ENCODE measurements around the gene ZNF764.

Gene ZNF764

GRCh38 chr16:30526137-30526822 is 31.9 kb downstream of the ZNF764 start, which contains the start of gene ZNF768:
Gene ZNF768, minus strand, starts transcription at chr16:30526566. Its CDS starts 153 bp downstream, at chr16:30526413.
- Histone ChIP-seq H3K4me3 (ENCODE audit: low read length, poor library complexity, severe bottlenecking) (peak within 1 kb of the TSS; percentile 88), H3K9ac (ENCODE audit: low read depth, low read length, poor library complexity, severe bottlenecking) (peak within 1 kb of the TSS; percentile 81), H3K4me1 (ENCODE audit: insufficient read depth, low read length, poor library complexity, severe bottlenecking) (peaks cover 6% of the 10 kb centered on the region), H3F3A (ENCODE audit: low read depth) (no peaks in the 10 kb centered on the region), H3K79me2 (ENCODE audit: insufficient read depth, low read length) (peaks cover 12% of the 10 kb centered on the region; the same call in 1 of the 2 replicates), H3K9me3 (ENCODE audit: insufficient read depth, low read depth, low read length) (no peaks in the 10 kb centered on the region), H2AFZ (ENCODE audit: low read length) (peak within 1 kb of the TSS; percentile 94), H3K27me3 (ENCODE audit: insufficient read depth, low read length, poor library complexity, severe bottlenecking) (no peaks in the 10 kb centered on the region), H3K4me2 (ENCODE audit: low read depth, low read length, poor library complexity, severe bottlenecking) (peak within 1 kb of the TSS; percentile 89), H3K36me3 (ENCODE audit: insufficient read depth, low read length) (no peaks in the 10 kb centered on the region; the same call in 1 of the 2 replicates), H3K9me2 (replicated peaks; ENCODE audit: low read depth, low read length) (no peaks in the 10 kb centered on the region), H4K20me1 (ENCODE audit: insufficient read depth, low read length, poor library complexity, severe bottlenecking) (peaks cover 10% of the 10 kb centered on the region)
- TF ChIP-seq EZH2phosphoT487 (IDR thresholded peaks at IDR 0.05; ENCODE audit: borderline replicate concordance), result no peak
- TF ChIP-seq CTCF (conservative IDR thresholded peaks at IDR 0.05; ENCODE audit: low read length), result no peak

- Histone ChIP-seq H3K4me1 (ENCODE audit: insufficient read depth, low read length, poor library complexity, severe bottlenecking) (peaks cover 6% of the 10 kb centered on the region), H3K9me3 (ENCODE audit: insufficient read depth, low read depth, low read length) (no peaks in the 10 kb centered on the region), H2AFZ (ENCODE audit: low read length) (no peak overlapping the region), H3F3A (ENCODE audit: low read depth) (no peaks in the 10 kb centered on the region), H3K4me2 (ENCODE audit: low read depth, low read length, poor library complexity, severe bottlenecking) (peak overlapping the region; percentile 86), H3K36me3 (ENCODE audit: insufficient read depth, low read length) (no peaks in the 10 kb centered on the region), H3K9me2 (replicated peaks; ENCODE audit: low read depth, low read length) (no peaks in the 10 kb centered on the region), H3K9ac (ENCODE audit: low read depth, low read length, poor library complexity, severe bottlenecking) (peak overlapping the region; percentile 81), H4K20me1 (ENCODE audit: insufficient read depth, low read length, poor library complexity, severe bottlenecking) (peaks cover 10% of the 10 kb centered on the region), H3K4me3 (ENCODE audit: low read length, poor library complexity, severe bottlenecking) (peak overlapping the region; percentile 88), H3K27me3 (ENCODE audit: insufficient read depth, low read length, poor library complexity, severe bottlenecking) (no peaks in the 10 kb centered on the region), H3K79me2 (ENCODE audit: insufficient read depth, low read length) (peaks cover 10% of the 10 kb centered on the region; the same call in 1 of the 2 replicates)
- TF ChIP-seq CTCF (conservative IDR thresholded peaks at IDR 0.05; ENCODE audit: low read length) (no peak), EZH2phosphoT487 (IDR thresholded peaks at IDR 0.05; ENCODE audit: borderline replicate concordance) (no peak)
Observed at GRCh38 chr16:30525844-30526136, 32.4 kb downstream of the ZNF764 start.

GRCh38 chr16:30524575-30525568 is 33.3 kb downstream of the ZNF764 start:
- no peak for TF ChIP-seq CTCF (conservative IDR thresholded peaks at IDR 0.05; ENCODE audit: low read length)
- TF ChIP-seq EZH2phosphoT487 (IDR thresholded peaks at IDR 0.05; ENCODE audit: borderline replicate concordance), result no peak
- Histone ChIP-seq H4K20me1 (ENCODE audit: insufficient read depth, low read length, poor library complexity, severe bottlenecking) (peaks cover 10% of the 10 kb centered on the region), H3K9me2 (replicated peaks; ENCODE audit: low read depth, low read length) (no peaks in the 10 kb centered on the region), H3K36me3 (ENCODE audit: insufficient read depth, low read length) (no peaks in the 10 kb centered on the region; the same call in 1 of the 2 replicates), H2AFZ (ENCODE audit: low read length) (no peak overlapping the region), H3K4me3 (ENCODE audit: low read length, poor library complexity, severe bottlenecking) (no peak overlapping the region), H3K4me1 (ENCODE audit: insufficient read depth, low read length, poor library complexity, severe bottlenecking) (peaks cover 6% of the 10 kb centered on the region), H3F3A (ENCODE audit: low read depth) (no peaks in the 10 kb centered on the region), H3K9me3 (ENCODE audit: insufficient read depth, low read depth, low read length) (no peaks in the 10 kb centered on the region), H3K9ac (ENCODE audit: low read depth, low read length, poor library complexity, severe bottlenecking) (no peak overlapping the region), H3K27me3 (ENCODE audit: insufficient read depth, low read length, poor library complexity, severe bottlenecking) (no peaks in the 10 kb centered on the region), H3K79me2 (ENCODE audit: insufficient read depth, low read length) (peaks cover 10% of the 10 kb centered on the region; the same call in 1 of the 2 replicates), H3K4me2 (ENCODE audit: low read depth, low read length, poor library complexity, severe bottlenecking) (peak overlapping the region; percentile 86)
